Tibial nerve (tissue), 3 donors: ENCODE results near the gene UACA.

Source experiments
- POLR2A ChIP-seq, 2 donors: fragments of 450-650 bp; IDR thresholded peaks; one replicate each; pipeline ENCODE4 v1.6.1; 2017; ENCODE audit warnings: antibody characterized with exemption in 2 of 2, mild to moderate bottlenecking in 2 of 2, moderate library complexity in 2 of 2
- TF ChIP-seq, protein P1 (sequence below), 5 experiments: fragments of 200-600 bp in 3 of 5; fragments of 450-650 bp in 2 of 5; sonication (generic) in 3 of 5; IDR thresholded peaks; one replicate each; pipeline ENCODE4 v1.5.1; 2016 to 2019; ENCODE audit warnings: antibody characterized with exemption in 5 of 5, mild to moderate bottlenecking in 3 of 5, moderate library complexity in 2 of 5

DNA sequence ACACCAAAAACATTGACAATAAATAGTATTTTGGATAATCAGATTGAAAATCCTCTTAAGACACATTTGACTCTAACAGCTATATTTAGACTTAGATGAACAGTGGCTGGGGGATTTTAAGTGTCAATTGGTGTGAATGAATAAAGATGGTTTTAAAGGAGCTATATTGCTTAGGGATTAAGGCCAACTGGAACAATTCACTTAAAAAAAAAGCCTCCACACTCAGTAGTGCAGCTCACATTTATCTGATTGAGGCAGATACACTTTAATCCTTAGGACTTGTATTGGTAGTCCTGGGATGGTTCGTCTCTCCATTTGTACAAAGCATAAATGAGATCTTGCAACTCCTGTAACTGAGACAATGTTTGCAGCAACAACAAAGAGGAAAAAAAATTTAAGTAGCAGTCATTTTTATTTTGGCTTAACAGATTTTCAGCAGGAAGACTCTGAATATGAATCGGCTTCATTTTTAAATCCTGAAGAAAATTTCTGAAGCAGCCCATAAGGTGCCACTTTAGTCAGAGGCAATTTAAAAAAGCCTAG is 112.0 kb downstream of the UACA start:
- no peak for TF ChIP-seq POLR2A (IDR thresholded peaks at IDR 0.05)
- TF ChIP-seq, protein P1, sequence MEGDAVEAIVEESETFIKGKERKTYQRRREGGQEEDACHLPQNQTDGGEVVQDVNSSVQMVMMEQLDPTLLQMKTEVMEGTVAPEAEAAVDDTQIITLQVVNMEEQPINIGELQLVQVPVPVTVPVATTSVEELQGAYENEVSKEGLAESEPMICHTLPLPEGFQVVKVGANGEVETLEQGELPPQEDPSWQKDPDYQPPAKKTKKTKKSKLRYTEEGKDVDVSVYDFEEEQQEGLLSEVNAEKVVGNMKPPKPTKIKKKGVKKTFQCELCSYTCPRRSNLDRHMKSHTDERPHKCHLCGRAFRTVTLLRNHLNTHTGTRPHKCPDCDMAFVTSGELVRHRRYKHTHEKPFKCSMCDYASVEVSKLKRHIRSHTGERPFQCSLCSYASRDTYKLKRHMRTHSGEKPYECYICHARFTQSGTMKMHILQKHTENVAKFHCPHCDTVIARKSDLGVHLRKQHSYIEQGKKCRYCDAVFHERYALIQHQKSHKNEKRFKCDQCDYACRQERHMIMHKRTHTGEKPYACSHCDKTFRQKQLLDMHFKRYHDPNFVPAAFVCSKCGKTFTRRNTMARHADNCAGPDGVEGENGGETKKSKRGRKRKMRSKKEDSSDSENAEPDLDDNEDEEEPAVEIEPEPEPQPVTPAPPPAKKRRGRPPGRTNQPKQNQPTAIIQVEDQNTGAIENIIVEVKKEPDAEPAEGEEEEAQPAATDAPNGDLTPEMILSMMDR (IDR thresholded peaks at IDR 0.05), result no peak
